K562 (cell line): ENCODE measurements around the gene ARHGAP23. TPM values are rescaled to one million over a fixed set of nuclear protein-coding genes. Genes with fewer than 3 reads are reported as not detected.

Source experiments
- ATAC-seq: fragments of 200-7000 bp; cut with Tn5 transposase; 3 replicates; pipeline ENCODE4 v1.9.1; 2020; ENCODE audit warnings: moderate library complexity
- BruUV-seq: library from RNA; stranded (reverse); fragments of 400-500 nt; replicated peaks from 2 replicates; lab custom pipeline; 2021; lab: Mats Ljungman, UMichigan
- CTCF ChIA-PET: fragments of 300-600 bp; formaldehyde crosslinking; extraction: SDS; loops from one replicate; lab custom pipeline; 2021; ENCODE audit warnings: low intra/inter-chr PET ratio; lab: Yijun Ruan, JAX
- POLR2A ChIA-PET: fragments of 300-600, 350-650 bp; sonication (Branson Sonifier 250); formaldehyde crosslinking; extraction: SDS; loops from one replicate; lab custom pipeline; 2021; ENCODE audit warnings: antibody characterized with exemption, inconsistent platforms; lab: Yijun Ruan, JAX
- DNase-seq, 4 experiments: peaks; one replicate each; pipeline versions ENCODE4 v3.0.0 to v3.0.0-alpha.2; 2011 to 2018; ENCODE audit warnings: low spot score in 3 of 4, mixed read lengths in 3 of 4; ENCODE audit errors: extremely low read depth in 1 of 4
- FAIRE-seq: peaks from 2 replicates; lab custom pipeline; 2011; peaks lifted over from hg19 to GRCh38; lab: Jason Lieb, UNC
- H2AFZ ChIP-seq: 2 replicates; pipeline ENCODE4 v1.6.0; 2011; ENCODE audit warnings: low read depth, low read length, control low read depth, inconsistent platforms
- H3K27ac ChIP-seq: fragments of 200-600 bp; 3 replicates; pipeline ENCODE4 v1.8.0; 2011; ENCODE audit warnings: low read depth, mild to moderate bottlenecking, control low read depth, inconsistent platforms, low read length, moderate library complexity, mixed read lengths; ENCODE audit errors: extremely low read depth
- H3K27me3 ChIP-seq, 2 experiments: fragments of 300-600 bp in 1 of 2; 2 replicates in 1 of 2; 3 replicates in 1 of 2; pipeline versions ENCODE4 v1.6.0 to v1.8.0; 2011; ENCODE audit warnings: inconsistent platforms in 2 of 2, low read length in 2 of 2, mild to moderate bottlenecking in 1 of 2, mixed read lengths in 1 of 2, moderate library complexity in 1 of 2; ENCODE audit not compliant: control insufficient read depth in 2 of 2, insufficient read depth in 2 of 2
- H3K36me3 ChIP-seq: fragments of 300-600 bp; 3 replicates; pipeline ENCODE4 v1.8.0; 2011; ENCODE audit warnings: mild to moderate bottlenecking, low read length, inconsistent platforms; ENCODE audit not compliant: control insufficient read depth, insufficient read depth
- H3K4me1 ChIP-seq, 2 experiments: fragments of 200-600 bp in 1 of 2; replicated peaks in 1 of 2; 2 replicates in 1 of 2; 3 replicates in 1 of 2; pipeline versions ENCODE4 v1.5.1 to v1.8.0; 2011; ENCODE audit warnings: inconsistent platforms in 2 of 2, low read length in 2 of 2, mild to moderate bottlenecking in 1 of 2, mixed read lengths in 1 of 2, moderate library complexity in 1 of 2; ENCODE audit not compliant: control insufficient read depth in 2 of 2, insufficient read depth in 2 of 2
- H3K4me2 ChIP-seq: 2 replicates; pipeline ENCODE4 v1.6.1; 2011; ENCODE audit warnings: low read length, control low read depth, inconsistent platforms, mixed read lengths; ENCODE audit not compliant: insufficient read depth
- H3K4me3 ChIP-seq: fragments of 200-600 bp; sonication (generic), shearing (Covaris generic); 2 replicates; pipeline ENCODE4 v1.5.1; 2016; ENCODE audit warnings: control low read depth, inconsistent platforms
- H3K79me2 ChIP-seq: fragments of 200-600 bp; 3 replicates; pipeline ENCODE4 v1.8.0; 2011; ENCODE audit warnings: low read length, inconsistent platforms; ENCODE audit not compliant: control insufficient read depth, insufficient read depth
- H3K9ac ChIP-seq, 2 experiments: 2 replicates each; pipeline versions ENCODE4 v1.6.0 to v1.6.1; 2011; ENCODE audit warnings: low read depth in 2 of 2, low read length in 2 of 2, control low read depth in 1 of 2, inconsistent platforms in 1 of 2, mild to moderate bottlenecking in 1 of 2, mixed read lengths in 1 of 2; ENCODE audit not compliant: insufficient read depth in 1 of 2
- H3K9me1 ChIP-seq: one replicate; pipeline ENCODE4 v1.6.0; 2011; ENCODE audit warnings: inconsistent platforms, mild to moderate bottlenecking, low read length, moderate library complexity; ENCODE audit not compliant: control insufficient read depth, insufficient read depth
- H3K9me3 ChIP-seq: replicated peaks from 2 replicates; pipeline ENCODE4 v1.5.1; 2011; ENCODE audit warnings: low read depth, low read length, inconsistent platforms; ENCODE audit not compliant: control insufficient read depth, insufficient read depth
- H4K20me1 ChIP-seq: replicated peaks from 2 replicates; pipeline ENCODE4 v1.6.1; 2011; ENCODE audit warnings: low read length, inconsistent platforms, mixed read lengths; ENCODE audit not compliant: control insufficient read depth, insufficient read depth
- ADNP ChIP-seq: fragments of 200-800 bp; sonication (Bioruptor generic); IDR thresholded peaks from 2 replicates; pipeline ENCODE4 v1.6.1; 2016; ENCODE audit warnings: missing genetic modification characterization, missing compliant biosample characterization
- CREBBP ChIP-seq: IDR thresholded peaks from one replicate; pipeline ENCODE4 v1.6.1; 2012; ENCODE audit warnings: low read depth, mild to moderate bottlenecking, control low read depth, inconsistent platforms, low read length
- ELK1 ChIP-seq: sonication (generic); formaldehyde crosslinking; IDR thresholded peaks from 2 replicates; pipeline ENCODE4 v1.8.1; 2022; ENCODE audit warnings: missing genetic modification reagents
- HDGF ChIP-seq: fragments of 450-650 bp; IDR thresholded peaks from 2 replicates; pipeline ENCODE4 v1.6.1; 2016
- NFXL1 ChIP-seq: fragments of 450-650 bp; formaldehyde crosslinking; IDR thresholded peaks from 2 replicates; pipeline ENCODE4 v1.4.0; 2021; ENCODE audit warnings: mild to moderate bottlenecking
- RBM17 ChIP-seq: fragments of 200-400 bp; formaldehyde crosslinking; IDR thresholded peaks from 2 replicates; pipeline ENCODE4 v1.6.1; 2017; ENCODE audit warnings: low read depth, mild to moderate bottlenecking, low read length, borderline replicate concordance
- ZNF668 ChIP-seq: fragments of 250-450 bp; sonication (Bioruptor Pico); IDR thresholded peaks from 2 replicates; pipeline ENCODE4 v1.8.0; 2022; ENCODE audit warnings: mild to moderate bottlenecking, inconsistent platforms
- WGBS: fragments of 100-300 bp; shearing (Covaris generic); methylation state at CpG from one replicate; pipeline ENCODE4 v1.1.6; 2016; ENCODE audit warnings: low coverage, mixed read lengths; ENCODE audit not compliant: insufficient coverage; ENCODE audit errors: missing lambda C conversion rate; 5-methylcytosine and 5-hydroxymethylcytosine counted together
- in situ Hi-C: fragments of 300-500 bp; cut with MboI; formaldehyde crosslinking; loops from 4 replicates; pipeline ENCODE4 v1.15.0; 2018; ENCODE audit warnings: inconsistent platforms, mixed read lengths
- intact Hi-C: fragments of 100-400 bp; cut with micrococcal nuclease; formaldehyde crosslinking; loops from 2 replicates; pipeline ENCODE4 v1.14.2; 2022
- polyA plus RNA-seq, 8 experiments: library from polyadenylated mRNA; depleted of rRNA in 4 of 8; stranded (reverse) in 5 of 8; unstranded in 3 of 8; fragments of >200 nt; fragmentation: Nextera tagmentation in 2 of 8; fragmentation: Illumina TruSeq in 1 of 8; extraction: Ambion mirVana in 2 of 8; extraction: Trizol in 1 of 8; gene quantifications; 2 replicates each; pipeline versions ENCODE4 v1.2.1 to v1.2.3, GENCODE V29; 2011 to 2014; ENCODE audit warnings: inconsistent platforms in 1 of 8, missing spikeins in 1 of 8
- total RNA-seq, 7 experiments: library from RNA; depleted of rRNA in 6 of 7; stranded (reverse); fragments of >200 nt in 6 of 7; fragmentation: Illumina TruSeq in 2 of 7; extraction: Trizol in 2 of 7; gene quantifications; 2 replicates each; pipeline versions ENCODE4 v1.2.1 to v1.2.3, GENCODE V29; 2011 to 2021; ENCODE audit warnings: low replicate concordance in 1 of 7

ARHGAP23 gene
- total and polyA plus RNA-seq, 9 of the 15 experiments (the other 6 are each of a cell fraction or from before 2014, with no cell fraction given) = 0.01 to 2.7 (median 0.70) TPM

GRCh38 chr17:38532451-38532850 lies 104.2 kb downstream of the ARHGAP23 start:
- no peaks in the 10 kb centered on the region for H3K36me3 ChIP-seq
- TF ChIP-seq HDGF (no peak), CREBBP (no peak), NFXL1 (CRISPR knock-in tag) (no peak), RBM17 (no peak), ZNF668 (CRISPR knock-in tag) (no peak), ADNP (tag) (no peak), ELK1 (CRISPR knock-in tag) (no peak)
- no peak for FAIRE-seq
- no peak overlapping the region for H3K4me3 ChIP-seq
- 22% methylated on average over 15 of the region's 16 CpGs for WGBS
- ChIA-PET CTCF (no interaction called here), POLR2A (no interaction called here)
- DNase-seq = no peak
- H3K9me3 ChIP-seq = no peaks in the 10 kb centered on the region
- no peaks in the 10 kb centered on the region; the same call in 1 of the 2 replicates for H4K20me1 ChIP-seq
- H3K4me1 ChIP-seq = peaks cover 0 to 8% of the 10 kb centered on the region in 2 experiments; a peak in 2 of 5 replicates
- no peak; the same call in 2 of the 3 replicates for ATAC-seq
- no peaks in the 10 kb centered on the region for H3K9me1 ChIP-seq
- in situ Hi-C loops (no loop called here), intact Hi-C loops (no loop called here)
- BruUV-seq = no TSS peak
- H3K27me3 ChIP-seq = peaks cover 19 to 60% of the 10 kb centered on the region in 2 experiments; a peak in 4 of 5 replicates
- no peaks in the 10 kb centered on the region for H3K79me2 ChIP-seq
- H3K4me2 ChIP-seq = no peak overlapping the region
- H3K9ac ChIP-seq = peak overlapping the region in 1 of 2 experiments; percentile 52; a peak in 1 of 4 replicates
- no peak overlapping the region for H3K27ac ChIP-seq
- no peak overlapping the region for H2AFZ ChIP-seq
